NT2/D1 (cell line): ENCODE results near the gene FCRL3.

Source experiments
- SUZ12 ChIP-seq: IDR thresholded peaks from 2 replicates; pipeline ENCODE4 v1.6.1; 2011; ENCODE audit not compliant: insufficient read length, insufficient read depth; ENCODE audit errors: extremely low read depth
- YY1 ChIP-seq: IDR thresholded peaks from 2 replicates; pipeline ENCODE4 v1.6.1; 2011; ENCODE audit not compliant: insufficient read length, insufficient read depth
- ZNF274 ChIP-seq: IDR thresholded peaks from 2 replicates; pipeline ENCODE4 v1.6.1; 2011; ENCODE audit warnings: mild to moderate bottlenecking, low read depth, low read length

- TF ChIP-seq SUZ12 (no peak), YY1 (no peak), ZNF274 (no peak)
Measured at GRCh38 chr1:157697781-157698569, 2.6 kb downstream of the FCRL3 start.
